ENCODE results near the gene SPACA4.
"Not testable (repeated sequence)": the region's sequence is repeated elsewhere in the genome, so short reads cannot be mapped to it uniquely, and the experiment has no call there.

The SPACA4 gene

GRCh38 chr19:48619692-48620585 lies 13.4 kb downstream of the SPACA4 start:
- no peak for DNase-seq

- DNase-seq, result no peak
Observed at GRCh38 chr19:48623556-48624066, 17.1 kb downstream of the SPACA4 start.

- DNase-seq, result peak; percentile 97
Observed at GRCh38 chr19:48624067-48624594, 17.6 kb downstream of the SPACA4 start.

- DNase-seq, result no peak
Observed at GRCh38 chr19:48624791-48625723, 18.5 kb downstream of the SPACA4 start.

- no peak for DNase-seq
Observed at GRCh38 chr19:48625891-48626327, 19.4 kb downstream of the SPACA4 start.

- no peak for DNase-seq
Observed at GRCh38 chr19:48627201-48627864, 20.8 kb downstream of the SPACA4 start.

- DNase-seq, result no peak
Observed at GRCh38 chr19:48627865-48628314, 21.3 kb downstream of the SPACA4 start.

- DNase-seq, result no peak
Observed at GRCh38 chr19:48628486-48629296, 22.1 kb downstream of the SPACA4 start.

GRCh38 chr19:48629297-48629598 lies 22.7 kb downstream of the SPACA4 start:
- DNase-seq, result no peak

- DNase-seq, result no peak
Observed at GRCh38 chr19:48629599-48630295, 23.2 kb downstream of the SPACA4 start.

- DNase-seq, result no peak
Observed at GRCh38 chr19:48630296-48631063, 23.9 kb downstream of the SPACA4 start.

GRCh38 chr19:48631225-48631624 lies 24.7 kb downstream of the SPACA4 start:
- no peak for DNase-seq

GRCh38 chr19:48632286-48632685 lies 25.7 kb downstream of the SPACA4 start:
- DNase-seq, result not testable (repeated sequence)

GRCh38 chr19:48632692-48633147 lies 26.2 kb downstream of the SPACA4 start:
- DNase-seq, result no peak

- DNase-seq, result no peak
Observed at GRCh38 chr19:48633148-48634035, 26.9 kb downstream of the SPACA4 start.

- DNase-seq, result no peak
Observed at GRCh38 chr19:48634036-48634342, 27.4 kb downstream of the SPACA4 start.

GRCh38 chr19:48634424-48635262 lies 28.1 kb downstream of the SPACA4 start:
- peak; percentile 63 for DNase-seq

GRCh38 chr19:48635263-48635965 lies 28.9 kb downstream of the SPACA4 start:
- no peak for DNase-seq
